ENCODE measurements around the gene ASTN2. TPM values are rescaled to one million over a fixed set of nuclear protein-coding genes. Genes with fewer than 3 reads are reported as not detected.

Gene ASTN2
- total and polyA plus RNA-seq, 12 donors = 1.9 to 11.1 (median 4.0) TPM

GRCh38 chr9:116627433-116627832 lies 787.4 kb downstream of the ASTN2 start:
- 99 to 100% methylated on average over 2 of the region's 2 CpGs for WGBS, 2 donors
- Histone ChIP-seq H3K4me1 (peaks cover 0 to 9% (median 0%) of the 10 kb centered on the region in 9 donors), H3K27me3 (no peaks in the 10 kb centered on the region), H3K4me3 (no peak overlapping the region), H3K36me3 (no peaks in the 10 kb centered on the region), H3K9me3 (no peaks in the 10 kb centered on the region), H3K27ac (no peak overlapping the region)
- TF ChIP-seq CTCF (IDR thresholded peaks at IDR 0.05) = no peak
- intact Hi-C loops (cut with DNase I) = no loop called here
- DNase-seq = no peak
- no peak for ATAC-seq

- Histone ChIP-seq H3K4me1 (peaks cover 0 to 9% (median 0%) of the 10 kb centered on the region in 9 donors), H3K27me3 (no peaks in the 10 kb centered on the region), H3K36me3 (no peaks in the 10 kb centered on the region), H3K9me3 (no peaks in the 10 kb centered on the region), H3K27ac (no peak overlapping the region), H3K4me3 (no peak overlapping the region)
- TF ChIP-seq CTCF (IDR thresholded peaks at IDR 0.05) = no peak
- 91 to 93% methylated on average over 3 of the region's 3 CpGs for WGBS, 2 donors
- DNase-seq (no peak), ATAC-seq (no peak)
- intact Hi-C loops (cut with DNase I) = no loop called here
Measured at GRCh38 chr9:116626762-116627161, 788.1 kb downstream of the ASTN2 start.

GRCh38 chr9:116623715-116624114 lies 791.1 kb downstream of the ASTN2 start:
- Histone ChIP-seq H3K36me3 (peaks cover 0 to 2% (median 0%) of the 10 kb centered on the region in 9 donors), H3K27ac (peak overlapping the region in 8 of 10 donors; percentile 2 to 60 (median 18)), H3K27me3 (no peaks in the 10 kb centered on the region), H3K4me1 (peaks cover 0 to 9% (median 4%) of the 10 kb centered on the region in 9 donors), H3K4me3 (peak overlapping the region in 1 of 10 donors; percentile 6), H3K9me3 (no peaks in the 10 kb centered on the region)
- intact Hi-C loops (cut with DNase I) = no loop called here
- 71 to 82% methylated on average over 4 of the region's 4 CpGs for WGBS, 2 donors
- ATAC-seq (peak in 4 of 8 donors; percentile 8 to 53 (median 33)), DNase-seq (no peak)
- no peak for TF ChIP-seq CTCF (IDR thresholded peaks at IDR 0.05)

- peaks cover 0 to 8% (median 0%) of the 10 kb centered on the region in 9 donors for H3K36me3 ChIP-seq
- H3K4me1 ChIP-seq = peaks cover 0 to 4% (median 0%) of the 10 kb centered on the region in 9 donors
- TF ChIP-seq CTCF (IDR thresholded peaks at IDR 0.05) = no peak
- intact Hi-C loops (cut with DNase I) = no loop called here
- DNase-seq = no peak
- no peak overlapping the region for H3K4me3 ChIP-seq
- peaks cover 0 to 18% (median 0%) of the 10 kb centered on the region in 11 donors for H3K9me3 ChIP-seq
- 90 to 91% methylated on average over 3 of the region's 3 CpGs for WGBS, 2 donors
- ATAC-seq = no peak
- H3K27ac ChIP-seq = no peak overlapping the region
- no peaks in the 10 kb centered on the region for H3K27me3 ChIP-seq
Measured at GRCh38 chr9:116617389-116617788, 797.5 kb downstream of the ASTN2 start.
